Sigmoid colon (tissue), 4 donors: ENCODE results near the gene S100P.

ENCODE experiments used
- CTCF ChIP-seq, 4 experiments: fragments of 450-650 bp in 3 of 4; fragments of 200-600 bp in 1 of 4; IDR thresholded peaks; one replicate each; pipeline ENCODE4 v1.5.1; 2016 to 2019; ENCODE audit warnings: antibody characterized with exemption in 4 of 4, mild to moderate bottlenecking in 3 of 4, moderate library complexity in 2 of 4
- POLR2A ChIP-seq, 2 donors: fragments of 450-650 bp; IDR thresholded peaks; one replicate each; pipeline ENCODE4 v1.6.1; 2016; ENCODE audit warnings: antibody characterized with exemption in 2 of 2, mild to moderate bottlenecking in 2 of 2, moderate library complexity in 2 of 2
- POLR2AphosphoS5 ChIP-seq, 4 donors: sonication (generic); formaldehyde crosslinking; IDR thresholded peaks; one replicate each; pipeline ENCODE4 v1.6.1; 2017; ENCODE audit warnings: antibody characterized with exemption in 4 of 4

GRCh38 chr4:6655924-6656323 is 37.8 kb upstream of the S100P start:
- TF ChIP-seq CTCF (IDR thresholded peaks at IDR 0.05) (no peak), POLR2A (IDR thresholded peaks at IDR 0.05) (no peak), POLR2AphosphoS5 (IDR thresholded peaks at IDR 0.05) (no peak)
